GM23338 (cell line): ENCODE data around the gene ZEB2. TPM values are rescaled to one million over a fixed set of nuclear protein-coding genes. Genes with fewer than 3 reads are reported as not detected.

Source experiments
- ATAC-seq: fragments of 200-7000 bp; cut with Tn5 transposase; 3 replicates; pipeline ENCODE4 v1.9.1; 2020
- DNase-seq: peaks from one replicate; pipeline ENCODE4 v3.0.0-alpha.2; 2015; ENCODE audit warnings: low spot score
- H2AFZ ChIP-seq: fragments of 200-600 bp; sonication (generic); 2 replicates; pipeline ENCODE4 v1.8.0; 2016; ENCODE audit warnings: antibody characterized with exemption, mild to moderate bottlenecking, moderate library complexity
- H3F3A ChIP-seq: fragments of 200-600 bp; sonication (generic); replicated peaks from 2 replicates; pipeline ENCODE4 v1.8.0; 2017; ENCODE audit warnings: antibody characterized with exemption, mixed run types, low read depth
- H3K27ac ChIP-seq: fragments of 200-600 bp; sonication (generic); 2 replicates; pipeline ENCODE4 v1.6.1; 2016; ENCODE audit warnings: low read depth
- H3K27me3 ChIP-seq: fragments of 200-600 bp; sonication (generic); 2 replicates; pipeline ENCODE4 v1.8.0; 2016; ENCODE audit warnings: mild to moderate bottlenecking, mixed run types, moderate library complexity; ENCODE audit not compliant: insufficient read depth
- H3K36me3 ChIP-seq: fragments of 200-600 bp; sonication (generic); 2 replicates; pipeline ENCODE4 v1.8.0; 2016; ENCODE audit warnings: mild to moderate bottlenecking; ENCODE audit not compliant: insufficient read depth
- H3K4me1 ChIP-seq: fragments of 200-600 bp; sonication (generic); 2 replicates; pipeline ENCODE4 v1.8.0; 2016; ENCODE audit warnings: mild to moderate bottlenecking, moderate library complexity; ENCODE audit not compliant: insufficient read depth
- H3K4me2 ChIP-seq: fragments of 200-600 bp; sonication (generic); 2 replicates; pipeline ENCODE4 v1.7.1; 2017; ENCODE audit warnings: mixed run types
- H3K4me3 ChIP-seq: fragments of 200-600 bp; sonication (generic); 2 replicates; pipeline ENCODE4 v1.6.1; 2016; ENCODE audit warnings: mixed run types
- H3K79me2 ChIP-seq: fragments of 200-600 bp; sonication (generic); replicated peaks from 2 replicates; pipeline ENCODE4 v1.8.0; 2017; ENCODE audit warnings: mild to moderate bottlenecking; ENCODE audit not compliant: insufficient read depth
- H3K9me2 ChIP-seq: fragments of 200-600 bp; sonication (generic); 2 replicates; pipeline ENCODE4 v1.8.0; 2017; ENCODE audit not compliant: insufficient read depth
- H4K20me1 ChIP-seq: fragments of 200-600 bp; sonication (generic); replicated peaks from 2 replicates; pipeline ENCODE4 v1.8.0; 2017; ENCODE audit warnings: mild to moderate bottlenecking; ENCODE audit not compliant: insufficient read depth
- H3K27ac Mint-ChIP-seq: 2 replicates; pipeline ENCODE4 v1.8.0; 2020; ENCODE audit warnings: inconsistent platforms, mild to moderate bottlenecking, moderate library complexity, mixed read lengths
- H3K27me3 Mint-ChIP-seq: 3 replicates; pipeline ENCODE4 v1.8.0; 2022; ENCODE audit warnings: low read depth, mild to moderate bottlenecking, moderate library complexity, mixed read lengths, inconsistent platforms; ENCODE audit not compliant: insufficient read depth, poor library complexity
- H3K36me3 Mint-ChIP-seq: 3 replicates; pipeline ENCODE4 v1.8.0; 2021; ENCODE audit warnings: low read depth, mild to moderate bottlenecking, inconsistent platforms, moderate library complexity, mixed read lengths
- H3K4me1 Mint-ChIP-seq: 3 replicates; pipeline ENCODE4 v1.8.0; 2020; ENCODE audit warnings: mild to moderate bottlenecking, inconsistent platforms, mixed read lengths
- H3K4me3 Mint-ChIP-seq: 3 replicates; pipeline ENCODE4 v1.8.0; 2021; ENCODE audit warnings: moderate library complexity, mild to moderate bottlenecking, inconsistent platforms, mixed read lengths
- H3K9me3 Mint-ChIP-seq: 3 replicates; pipeline ENCODE4 v1.8.0; 2020; ENCODE audit warnings: moderate library complexity, mild to moderate bottlenecking, inconsistent platforms, mixed read lengths
- CREB1 ChIP-seq: fragments of 250-450 bp; sonication (Bioruptor Pico); IDR thresholded peaks from 2 replicates; pipeline ENCODE4 v1.5.0; 2020; ENCODE audit warnings: low read depth, mild to moderate bottlenecking, moderate library complexity
- CTCF ChIP-seq, 2 experiments: fragments of 200-600 bp in 1 of 2; sonication (generic) in 1 of 2; conservative IDR thresholded peaks; 2 replicates each; pipeline versions ENCODE4 v1.5.1 to v1.6.1; 2016 to 2017; ENCODE audit warnings: antibody characterized with exemption in 2 of 2, low read depth in 2 of 2, mild to moderate bottlenecking in 2 of 2, moderate library complexity in 1 of 2
- ETS1 ChIP-seq: IDR thresholded peaks from 2 replicates; pipeline ENCODE4 v1.6.1; 2016; ENCODE audit warnings: antibody characterized with exemption
- EZH2 ChIP-seq: fragments of 200-600 bp; sonication (generic); IDR thresholded peaks from one replicate; pipeline ENCODE4 v1.8.0; 2017; ENCODE audit warnings: antibody characterized with exemption, mild to moderate bottlenecking, low read depth; ENCODE audit not compliant: unreplicated experiment
- EZH2phosphoT487 ChIP-seq: fragments of 200-600 bp; sonication (generic); IDR thresholded peaks from one replicate; pipeline ENCODE4 v1.8.1; 2018; ENCODE audit warnings: antibody characterized with exemption; ENCODE audit not compliant: unreplicated experiment
- JUNB ChIP-seq: IDR thresholded peaks from one replicate; pipeline ENCODE4 v1.6.1; 2016; ENCODE audit warnings: antibody characterized with exemption; ENCODE audit not compliant: unreplicated experiment
- NANOG ChIP-seq: IDR thresholded peaks from 2 replicates; pipeline ENCODE4 v1.6.1; 2016; ENCODE audit warnings: antibody characterized with exemption, borderline replicate concordance
- POLR2AphosphoS5 ChIP-seq: IDR thresholded peaks from 2 replicates; pipeline ENCODE4 v1.6.1; 2016; ENCODE audit warnings: antibody characterized with exemption, low read depth
- REST ChIP-seq: IDR thresholded peaks from one replicate; pipeline ENCODE4 v1.6.1; 2018; ENCODE audit warnings: antibody characterized with exemption; ENCODE audit not compliant: unreplicated experiment
- STAT1 ChIP-seq: IDR thresholded peaks from one replicate; pipeline ENCODE4 v1.6.1; 2016; ENCODE audit warnings: antibody characterized with exemption; ENCODE audit not compliant: unreplicated experiment
- ZNF114 ChIP-seq: fragments of 250-450 bp; sonication (Bioruptor Pico); IDR thresholded peaks from 2 replicates; pipeline ENCODE4 v1.5.0; 2020; ENCODE audit warnings: mild to moderate bottlenecking, moderate library complexity
- ZNF331 ChIP-seq: fragments of 250-450 bp; sonication (Bioruptor Pico); IDR thresholded peaks from 2 replicates; pipeline ENCODE4 v1.5.0; 2020; ENCODE audit warnings: low read depth, mild to moderate bottlenecking, moderate library complexity
- ZNF462 ChIP-seq: fragments of 250-450 bp; sonication (Bioruptor Pico); IDR thresholded peaks from 2 replicates; pipeline ENCODE4 v1.5.0; 2020; ENCODE audit warnings: mild to moderate bottlenecking, moderate library complexity
- polyA plus RNA-seq: library from polyadenylated mRNA; unstranded; fragments of >200 nt; fragmentation: Nextera tagmentation; extraction: Ambion mirVana; gene quantifications from 2 replicates; pipeline ENCODE4 v1.2.1, GENCODE V29; 2016
- total RNA-seq: library from RNA; depleted of rRNA; stranded (reverse); fragments of >200 nt; shearing (Covaris generic); gene quantifications from 2 replicates; pipeline ENCODE4 v1.2.3, GENCODE V29; 2014

Gene ZEB2
- total and polyA plus RNA-seq, 2 experiments from 2014 or later = 0.45 TPM; not detected in 1

GRCh38 chr2:144468823-144469595, 50.9 kb downstream of the ZEB2 start:
- no peaks in the 10 kb centered on the region for H3K27me3 ChIP-seq
- H3K79me2 ChIP-seq = no peaks in the 10 kb centered on the region
- H4K20me1 ChIP-seq = no peaks in the 10 kb centered on the region
- H3K36me3 ChIP-seq = no peaks in the 10 kb centered on the region
- Mint-ChIP-seq H3K36me3 (no peaks in the 10 kb centered on the region), H3K9me3 (no peaks in the 10 kb centered on the region), H3K4me1 (peaks cover 24% of the 10 kb centered on the region), H3K27ac (no peak overlapping the region), H3K4me3 (no peak overlapping the region), H3K27me3 (no peaks in the 10 kb centered on the region)
- H3K9me2 ChIP-seq = no peaks in the 10 kb centered on the region
- H3K4me3 ChIP-seq = no peak overlapping the region
- TF ChIP-seq REST (no peak), NANOG (no peak), EZH2 (no peak), JUNB (no peak), ZNF462 (no peak), ZNF331 (CRISPR knock-in tag) (no peak), CTCF (conservative IDR thresholded peaks at IDR 0.05; ENCODE audit: low read depth in 2 of 2) (no peak), ETS1 (no peak), CREB1 (CRISPR knock-in tag) (no peak), STAT1 (no peak), ZNF114 (CRISPR knock-in tag) (no peak), EZH2phosphoT487 (no peak), POLR2AphosphoS5 (no peak)
- peak overlapping the region; percentile 65 for H3K4me2 ChIP-seq
- no peak overlapping the region for H2AFZ ChIP-seq
- no peak for DNase-seq
- ATAC-seq = no peak
- H3F3A ChIP-seq = no peaks in the 10 kb centered on the region
- H3K27ac ChIP-seq = no peak overlapping the region
- H3K4me1 ChIP-seq = peaks cover 46% of the 10 kb centered on the region
